Activated CD4-positive, alpha-beta T cell treated with anti-CD3 and anti-CD28 coated beads, Interleukin-2, amount 50 U/mL, for 24 hours (primary cell): ENCODE measurements around the gene CSNK2A3.
"Not testable (repeated sequence)": the region's sequence is repeated elsewhere in the genome, so short reads cannot be mapped to it uniquely, and the experiment has no call there.

Source experiments
- DNase-seq, 2 donors: peaks; one replicate each; pipeline ENCODE4 v3.0.0-alpha.2; 2020; ENCODE audit warnings: low read depth in 1 of 2, low spot score in 1 of 2

The CSNK2A3 gene

GRCh38 chr11:11380340-11380739 is 27.3 kb upstream of the CSNK2A3 start:
- no peak for DNase-seq

GRCh38 chr11:11379661-11380060 is 26.6 kb upstream of the CSNK2A3 start:
- no peak for DNase-seq

- no peak for DNase-seq
Observed at GRCh38 chr11:11378184-11378940, 25.3 kb upstream of the CSNK2A3 start.

GRCh38 chr11:11374358-11375148 is 21.5 kb upstream of the CSNK2A3 start:
- DNase-seq, result no peak

- no peak for DNase-seq
Observed at GRCh38 chr11:11373934-11374333, 20.9 kb upstream of the CSNK2A3 start.

- DNase-seq, result no peak
Observed at GRCh38 chr11:11372461-11372860, 19.4 kb upstream of the CSNK2A3 start.

GRCh38 chr11:11370962-11371303 is 17.9 kb upstream of the CSNK2A3 start:
- no peak for DNase-seq

- DNase-seq, result no peak
Observed at GRCh38 chr11:11370255-11370961, 17.4 kb upstream of the CSNK2A3 start.

GRCh38 chr11:11366793-11367192 is 13.7 kb upstream of the CSNK2A3 start:
- no peak for DNase-seq

GRCh38 chr11:11363674-11364073 is 10.6 kb upstream of the CSNK2A3 start:
- DNase-seq, result no peak

GRCh38 chr11:11359611-11360010 is 6.6 kb upstream of the CSNK2A3 start:
- DNase-seq, result no peak

- DNase-seq, result no peak
Observed at GRCh38 chr11:11356842-11357241, 3.8 kb upstream of the CSNK2A3 start.

- DNase-seq, result not testable (repeated sequence)
Observed at GRCh38 chr11:11351851-11352250, 1.2 kb downstream of the CSNK2A3 start.

GRCh38 chr11:11351042-11351586 is 1.9 kb downstream of the CSNK2A3 start:
- no peak for DNase-seq

GRCh38 chr11:11349870-11350337 is 3.1 kb downstream of the CSNK2A3 start:
- no peak for DNase-seq

- no peak for DNase-seq
Observed at GRCh38 chr11:11349106-11349825, 3.8 kb downstream of the CSNK2A3 start.

GRCh38 chr11:11348303-11348702 is 4.7 kb downstream of the CSNK2A3 start:
- no peak for DNase-seq

- no peak for DNase-seq
Observed at GRCh38 chr11:11347592-11347991, 5.5 kb downstream of the CSNK2A3 start.

GRCh38 chr11:11346303-11346702 is 6.7 kb downstream of the CSNK2A3 start:
- no peak for DNase-seq

GRCh38 chr11:11345099-11345498 is 8.0 kb downstream of the CSNK2A3 start:
- no peak for DNase-seq

- no peak for DNase-seq
Observed at GRCh38 chr11:11344045-11344444, 9.0 kb downstream of the CSNK2A3 start.
